ENCODE data around the gene DAZL.

DAZL gene

DNA sequence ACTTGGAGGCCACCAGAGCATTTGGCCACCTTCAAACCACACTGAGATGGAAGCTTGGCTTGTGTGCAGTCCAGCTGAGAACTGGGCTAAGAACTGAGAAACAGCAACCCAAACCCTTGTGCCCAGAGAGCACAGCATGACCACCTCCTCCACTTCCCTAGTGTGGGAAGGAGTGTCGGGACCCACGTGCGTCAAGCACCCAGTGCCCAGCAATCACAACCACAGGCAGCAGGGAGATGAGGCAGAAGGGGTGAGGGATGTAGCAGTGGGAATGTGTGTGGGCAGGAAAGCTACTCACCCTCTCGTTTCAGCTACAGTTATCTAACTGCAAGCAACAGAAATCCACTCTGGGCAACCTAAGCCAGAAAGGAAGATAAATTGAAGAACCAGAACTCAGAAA lies 66.7 kb downstream of the DAZL start:
- DNase-seq, result no peak

DNA sequence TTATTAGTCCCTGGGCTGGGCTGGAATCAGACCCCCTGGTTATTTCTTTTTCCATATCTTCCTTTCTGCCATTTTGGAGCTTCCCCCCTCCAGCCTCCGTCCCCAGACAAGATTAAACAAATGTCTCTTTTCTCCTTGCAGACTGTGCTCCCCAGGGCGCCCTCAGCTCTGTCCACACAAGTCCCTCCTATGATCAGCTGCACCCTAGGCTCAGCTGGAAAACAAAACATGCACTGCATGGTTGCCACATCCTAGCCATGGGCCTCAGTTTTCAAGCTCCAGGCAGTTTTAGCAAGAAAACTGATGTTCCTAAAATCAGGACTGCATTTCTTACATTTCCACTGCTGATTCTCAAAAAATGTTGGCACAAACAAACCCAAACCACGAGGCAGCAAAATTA lies 68.2 kb downstream of the DAZL start:
- no peak for DNase-seq

Measured in activated effector memory CD4-positive, alpha-beta T cell treated with Interleukin-2 at 50 U/mL for 16 hours (primary cell).